GM21515 (cell line): ENCODE measurements around the gene ASAH2B.

Experiments used
- ATAC-seq: cut with Tn5 transposase; IDR thresholded peaks from one replicate; pipeline ENCODE4 v1.9.1; 2021; ENCODE audit not compliant: unreplicated experiment

ASAH2B gene

DNA sequence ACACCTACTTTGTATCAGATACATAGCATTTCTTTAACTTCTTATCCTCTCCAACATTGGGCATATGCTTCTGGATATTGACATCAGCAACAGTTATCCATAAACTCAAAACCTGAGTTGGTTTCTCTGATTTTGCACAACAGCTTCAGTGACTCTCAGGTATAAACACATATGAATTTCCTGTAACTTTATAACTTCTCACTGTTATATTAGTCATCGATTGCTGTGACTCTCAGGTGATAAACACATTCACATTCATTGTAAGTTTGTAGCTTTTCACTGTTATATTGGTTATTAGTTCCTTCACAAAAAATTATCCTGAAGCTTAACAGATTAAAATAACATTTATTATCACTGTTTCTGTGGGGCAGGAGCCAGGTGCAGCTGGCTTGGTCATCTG, 57.0 kb downstream of the ASAH2B start:
- ATAC-seq: no peak

DNA sequence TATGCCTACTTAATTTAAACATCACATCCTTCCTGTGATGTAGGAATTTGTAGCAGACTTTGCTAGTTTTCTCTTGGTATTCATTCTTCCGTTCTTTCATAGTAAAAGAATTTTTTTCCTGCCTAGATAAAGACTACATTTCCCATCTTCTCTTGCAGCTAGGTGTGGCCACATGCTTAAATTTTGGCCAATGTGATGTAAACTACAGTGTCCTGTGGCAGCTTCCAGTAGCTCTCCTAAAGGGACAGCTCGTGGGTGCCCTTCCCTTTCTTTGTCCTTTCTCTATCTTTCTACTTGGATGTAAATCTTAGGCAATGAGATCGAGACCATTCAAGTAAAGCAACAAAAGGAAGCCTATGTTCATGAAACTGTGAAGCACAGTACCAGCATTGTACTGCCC, 58.6 kb downstream of the ASAH2B start:
- no peak for ATAC-seq

DNA sequence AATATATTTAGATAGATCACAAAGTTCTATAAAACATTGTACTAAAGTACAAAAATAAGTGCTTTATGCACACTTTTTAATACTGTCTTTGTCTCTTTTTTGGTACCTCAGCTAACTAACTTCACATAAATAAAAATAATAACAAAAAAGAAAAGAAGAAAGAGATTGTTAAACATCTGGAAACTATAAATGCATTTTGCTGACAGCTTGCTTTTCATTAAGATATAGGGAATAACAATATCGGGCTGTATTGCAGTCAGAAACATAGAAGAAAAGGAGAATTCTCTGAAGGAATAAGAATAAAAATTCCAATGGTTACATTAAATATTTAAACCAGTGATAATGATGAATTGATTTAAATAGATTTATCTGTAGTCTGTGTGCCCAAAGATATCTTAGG, 59.9 kb downstream of the ASAH2B start:
- no peak for ATAC-seq

DNA sequence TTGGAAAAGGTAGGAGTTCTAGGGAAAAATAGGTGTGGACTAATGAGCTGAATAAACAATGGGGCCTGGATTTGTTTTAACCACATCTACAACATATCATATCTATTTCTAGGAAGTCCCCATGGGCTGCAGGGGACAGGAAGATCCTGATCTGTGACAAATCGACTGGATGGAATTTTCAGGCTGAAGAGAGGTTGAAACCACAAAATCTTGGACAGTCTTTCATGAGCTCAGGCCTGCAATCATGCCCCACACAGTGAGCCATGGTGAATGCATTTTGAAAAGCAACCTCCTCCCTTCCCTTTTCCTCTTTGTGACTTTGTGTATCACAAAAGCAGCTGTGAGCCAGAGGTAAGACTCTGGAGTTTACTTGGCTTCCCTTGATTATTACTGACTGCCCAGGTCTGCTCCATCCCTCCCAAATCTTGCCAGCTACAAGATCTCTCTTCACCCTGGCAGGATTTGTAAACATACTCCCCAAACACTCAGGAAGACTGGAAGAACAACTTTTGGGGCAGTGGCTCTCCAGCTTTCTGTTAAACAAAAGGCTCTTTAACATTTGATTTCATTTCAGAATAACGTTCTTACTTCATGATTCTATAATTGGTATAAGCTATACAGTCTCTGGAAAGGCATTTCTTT, 66.4 kb downstream of the ASAH2B start:
- ATAC-seq: no peak

DNA sequence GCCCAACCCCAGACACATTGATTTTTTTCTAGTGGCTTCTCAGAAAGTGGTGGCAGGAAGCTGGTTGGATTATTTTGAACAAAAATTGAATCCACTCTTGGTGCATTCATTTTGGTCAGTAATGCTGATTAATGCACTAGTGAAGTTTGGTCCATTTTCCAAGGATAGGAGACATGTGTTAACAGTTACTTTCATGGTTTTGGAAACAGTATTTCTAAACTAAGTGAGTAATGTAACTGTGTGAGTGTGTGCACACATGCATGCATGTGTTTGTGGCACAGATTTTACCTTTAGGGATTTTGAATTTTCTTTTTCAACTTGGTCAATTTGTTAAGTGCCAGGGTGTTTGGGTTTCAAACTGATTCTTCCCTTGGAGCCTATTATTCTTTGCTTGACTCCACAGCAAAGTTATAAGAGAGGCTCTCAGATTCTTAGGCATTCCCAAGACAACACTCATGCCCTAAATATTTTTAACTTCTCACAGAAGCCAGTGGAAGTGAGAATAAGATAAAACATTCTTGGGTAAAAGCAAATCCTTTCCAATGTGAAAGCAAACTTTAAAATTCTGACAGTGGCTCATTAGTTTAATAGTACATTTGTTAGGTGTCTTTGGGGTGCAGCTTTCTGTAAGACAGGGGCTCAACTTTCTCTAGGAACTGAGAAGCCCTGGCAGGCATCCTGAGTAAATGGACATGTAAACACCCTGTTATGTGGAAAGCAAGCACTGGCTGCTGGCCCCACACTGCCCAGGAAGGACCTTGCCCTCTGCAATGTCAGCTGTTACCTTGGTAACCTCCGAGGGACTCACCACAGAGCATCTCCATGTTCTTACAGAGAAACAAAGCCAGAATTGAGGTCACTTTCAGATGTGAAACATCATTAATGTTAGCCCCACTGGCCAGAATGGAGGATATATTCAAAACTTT, 68.4 kb downstream of the ASAH2B start:
- no peak for ATAC-seq
